GM20431 (cell line): ENCODE results near the gene IGSF11.
"Not testable (repeated sequence)": the region's sequence is repeated elsewhere in the genome, so short reads cannot be mapped to it uniquely, and the experiment has no call there.

Source experiments
- in situ Hi-C: fragments of 300-500 bp; cut with MseI, MboI; formaldehyde crosslinking; loops from one replicate; pipeline ENCODE4 v1.15.0; 2020; ENCODE audit warnings: low sequenced_read_pairs; ENCODE audit not compliant: unreplicated experiment

The IGSF11 gene

DNA sequence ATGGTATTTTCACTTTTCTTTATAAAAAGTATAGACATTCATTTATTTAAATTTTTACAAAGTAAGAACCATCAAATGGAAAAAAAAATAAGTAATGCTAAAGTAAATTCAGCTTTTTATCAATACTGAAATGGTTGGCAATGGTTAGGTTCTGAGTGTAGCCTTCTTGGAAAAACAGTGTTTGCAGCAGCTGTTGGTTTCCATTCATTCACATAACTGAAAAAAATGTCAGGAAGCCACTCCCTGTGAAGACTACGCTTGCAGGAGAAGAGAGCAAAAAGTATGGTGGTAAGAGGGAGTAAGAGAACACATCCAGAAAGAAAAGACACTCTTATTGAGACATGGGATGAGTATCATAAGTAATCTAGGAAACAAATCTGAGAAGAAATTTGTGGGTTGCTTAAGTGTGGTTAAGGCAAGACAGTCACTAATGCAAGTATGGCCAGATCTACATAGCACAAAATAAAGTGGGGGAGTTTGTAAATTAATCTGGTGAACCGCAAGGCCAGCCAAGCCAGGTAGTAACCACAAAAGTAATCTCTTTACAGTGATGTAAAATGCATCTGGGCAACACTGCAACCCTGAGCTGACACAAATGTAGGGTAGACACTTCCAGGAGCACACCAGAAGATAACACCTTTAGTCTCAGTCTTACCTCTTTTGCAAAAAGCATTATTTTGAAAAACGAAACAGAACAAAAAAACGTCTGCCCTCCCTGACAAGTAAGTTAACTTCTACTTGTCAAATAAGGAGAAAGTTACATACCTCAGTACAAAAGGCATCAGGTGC is 133.7 kb downstream of the IGSF11 start:
- in situ Hi-C loops: no loop called here

DNA sequence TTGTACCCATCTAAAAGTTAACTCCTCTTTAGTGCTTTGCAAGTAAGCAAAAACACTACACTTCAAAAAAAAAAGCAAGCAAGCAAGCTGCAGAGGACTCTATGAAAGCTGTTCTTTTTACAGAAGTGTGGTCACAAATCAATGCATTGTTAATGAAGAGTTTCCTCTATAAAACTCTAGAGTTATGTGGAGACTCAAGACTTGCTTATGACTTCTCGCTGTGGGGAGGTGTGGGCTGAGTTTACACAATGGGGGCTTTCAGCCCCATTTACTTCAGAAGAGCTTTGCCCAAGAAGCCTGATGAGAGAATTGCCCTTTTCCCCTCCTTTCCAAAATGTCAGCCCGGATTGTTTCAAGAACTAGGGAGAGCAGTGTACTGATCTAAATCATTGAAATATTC is 144.4 kb downstream of the IGSF11 start:
- in situ Hi-C loops: loop anchor here (25.0 kb wide), 3 partner anchors 197 to 797 kb away; partner anchors contain the start of genes B4GALT4 and COX17

DNA sequence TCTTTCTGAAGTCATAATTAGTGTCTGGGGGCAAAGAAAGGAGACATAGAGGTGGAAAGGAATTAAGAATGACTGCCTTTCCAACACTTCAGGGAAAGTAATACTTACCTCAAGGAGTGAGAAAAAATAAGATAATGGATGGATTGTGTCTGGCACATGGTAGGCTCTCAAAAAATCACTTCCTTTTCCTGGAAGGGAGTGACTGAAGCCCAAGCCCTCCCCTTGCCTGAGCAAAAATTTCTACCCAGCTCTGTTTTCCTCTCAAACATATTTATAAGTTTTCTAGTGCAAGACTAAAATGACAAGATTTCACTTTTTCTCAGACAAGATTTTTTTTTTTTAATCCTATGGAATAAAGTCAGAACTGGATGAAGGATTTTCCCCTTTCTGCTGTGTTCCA is 145.0 kb downstream of the IGSF11 start:
- in situ Hi-C loops: loop anchor here (25.0 kb wide), 3 partner anchors 198 to 798 kb away; partner anchors contain the start of genes B4GALT4 and COX17

DNA sequence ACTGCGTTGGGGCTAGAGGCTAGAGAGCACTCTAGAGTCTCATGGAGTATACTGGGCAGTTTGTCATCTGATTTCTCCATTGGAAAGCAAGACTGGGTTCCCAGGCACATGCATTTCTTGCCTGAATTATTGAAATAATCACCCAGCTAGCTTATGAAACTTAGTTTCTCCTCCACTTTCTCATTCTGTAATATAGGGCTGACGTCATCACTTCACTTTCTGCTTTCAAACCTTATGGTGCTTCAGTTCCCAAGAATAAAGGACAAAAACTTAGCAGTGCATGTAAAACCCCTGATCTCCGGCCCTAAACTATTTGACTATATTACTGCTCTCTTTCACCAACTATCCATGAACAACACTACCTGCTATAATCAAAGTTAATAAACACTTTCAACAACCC is 147.9 kb downstream of the IGSF11 start:
- in situ Hi-C loops: loop anchor here (25.0 kb wide), 3 partner anchors 201 to 801 kb away; partner anchors contain the start of genes B4GALT4 and COX17

DNA sequence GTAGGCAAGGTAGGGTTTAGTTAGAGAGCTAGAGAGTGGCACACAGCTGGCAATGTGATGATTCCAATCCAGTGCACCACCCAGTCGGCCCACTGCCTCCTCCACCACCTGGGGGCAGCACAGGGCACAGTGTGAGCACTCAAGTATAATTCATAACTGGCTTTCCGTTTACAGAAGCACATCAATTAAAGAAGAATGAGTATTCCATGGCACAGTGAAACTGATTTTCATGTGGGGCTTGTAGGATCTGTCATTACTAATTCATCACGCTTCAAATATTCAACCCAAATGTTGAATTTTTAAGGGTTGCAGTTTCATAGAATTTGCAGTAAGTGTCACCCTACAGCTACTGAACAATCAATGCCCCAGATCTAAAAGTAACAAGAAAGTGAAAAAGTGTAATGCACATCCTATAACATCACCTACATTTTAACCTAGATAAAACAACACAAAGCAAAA is 149.9 kb downstream of the IGSF11 start:
- in situ Hi-C loops: loop anchor here (25.0 kb wide), 3 partner anchors 203 to 803 kb away; partner anchors contain the start of genes B4GALT4 and COX17

DNA sequence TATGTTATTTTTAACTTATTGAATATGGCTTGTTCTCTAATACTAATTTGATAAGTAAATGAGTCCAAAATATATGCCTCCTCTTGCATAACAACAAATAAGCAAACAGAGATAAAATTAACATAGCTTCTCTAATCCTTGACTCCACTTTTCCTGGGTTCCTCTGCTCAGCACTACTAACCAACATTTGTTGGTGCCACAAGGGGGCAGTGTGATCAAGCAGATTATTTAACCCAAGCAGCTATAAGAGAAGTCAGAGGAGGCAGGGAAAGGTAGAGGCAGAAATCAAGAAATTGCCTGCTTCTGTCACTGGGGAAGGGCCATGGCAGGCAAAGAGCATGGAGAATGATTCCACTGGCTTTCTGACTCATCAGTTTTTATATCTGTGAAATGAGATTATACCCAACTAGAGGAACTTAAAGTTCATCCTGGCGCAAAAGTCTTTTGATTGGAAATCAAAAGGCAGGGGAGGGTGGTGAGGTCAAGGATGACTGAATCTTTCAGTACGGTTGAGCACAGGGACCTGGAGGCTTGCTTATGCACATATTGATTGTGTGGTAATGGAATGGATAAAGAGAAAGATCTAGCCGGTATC is 152.2 kb downstream of the IGSF11 start:
- in situ Hi-C loops: loop anchor here (25.0 kb wide), 3 partner anchors 205 to 805 kb away; partner anchors contain the start of genes B4GALT4 and COX17

DNA sequence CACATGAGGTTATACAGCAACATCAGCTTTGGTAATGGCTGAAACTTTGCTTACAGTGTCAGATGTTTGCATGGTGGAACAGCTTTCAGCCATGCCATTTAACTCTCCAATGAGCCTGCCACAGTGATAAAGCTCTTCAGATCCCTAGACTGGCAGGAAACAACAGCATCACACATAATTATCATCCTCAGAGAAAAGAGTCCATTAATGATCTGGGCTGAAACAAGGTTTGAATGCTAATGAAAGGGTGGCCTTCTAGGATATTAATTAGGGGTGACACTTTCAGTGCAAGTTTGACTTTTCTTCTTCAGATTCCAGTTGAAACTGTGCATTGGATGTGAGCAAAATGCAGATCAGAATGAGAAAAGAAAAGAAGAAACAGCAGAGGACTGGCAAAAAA is 166.6 kb downstream of the IGSF11 start:
- in situ Hi-C loops: no loop called here

DNA sequence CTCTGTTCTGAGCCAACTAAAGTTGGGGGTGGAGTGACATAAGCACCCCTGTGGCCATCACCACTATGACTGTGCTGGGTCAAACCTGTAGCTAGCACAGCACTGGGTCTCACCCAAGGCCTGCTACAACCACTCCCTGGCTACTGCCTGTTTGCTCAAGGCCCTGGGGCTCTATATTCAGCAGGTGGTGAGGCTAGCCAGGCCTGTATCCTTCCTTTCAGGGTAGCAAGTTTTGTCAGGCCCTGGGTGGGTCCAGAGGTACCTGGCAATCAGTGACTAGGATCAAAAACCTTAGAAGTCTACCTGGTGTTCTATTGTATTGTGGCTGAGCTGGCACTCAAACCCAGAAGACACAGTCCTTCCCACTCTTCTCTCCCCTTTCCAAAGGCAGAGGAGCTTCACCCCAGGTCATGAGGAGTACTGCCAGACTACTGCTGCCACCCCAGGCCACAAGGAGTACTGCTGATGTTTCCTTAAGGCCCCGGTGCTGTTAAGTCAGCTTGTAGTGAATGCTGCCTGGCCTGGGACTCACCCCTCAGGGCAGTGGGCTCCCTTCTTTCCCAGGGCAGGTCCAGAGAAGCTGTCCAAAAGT is 170.8 kb downstream of the IGSF11 start:
- in situ Hi-C loops: no loop called here

DNA sequence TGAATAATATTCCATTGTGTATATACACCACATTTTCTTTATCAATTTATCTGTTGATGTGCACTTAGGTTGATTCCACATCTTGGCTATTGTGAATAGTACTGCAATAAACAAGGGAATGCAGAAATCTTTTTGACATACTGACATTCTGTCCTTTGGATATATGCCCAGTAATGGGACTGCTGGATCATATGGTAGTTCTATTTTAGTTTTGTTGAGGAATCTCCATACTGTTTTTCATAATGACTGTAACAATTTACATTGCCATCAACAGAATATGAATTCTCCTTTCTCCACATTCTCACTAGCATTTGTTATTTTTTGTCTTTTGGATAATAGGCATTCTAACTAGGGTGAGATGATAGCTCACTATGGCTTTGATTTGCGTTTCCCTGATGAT is 174.7 kb downstream of the IGSF11 start:
- in situ Hi-C loops: no loop called here

DNA sequence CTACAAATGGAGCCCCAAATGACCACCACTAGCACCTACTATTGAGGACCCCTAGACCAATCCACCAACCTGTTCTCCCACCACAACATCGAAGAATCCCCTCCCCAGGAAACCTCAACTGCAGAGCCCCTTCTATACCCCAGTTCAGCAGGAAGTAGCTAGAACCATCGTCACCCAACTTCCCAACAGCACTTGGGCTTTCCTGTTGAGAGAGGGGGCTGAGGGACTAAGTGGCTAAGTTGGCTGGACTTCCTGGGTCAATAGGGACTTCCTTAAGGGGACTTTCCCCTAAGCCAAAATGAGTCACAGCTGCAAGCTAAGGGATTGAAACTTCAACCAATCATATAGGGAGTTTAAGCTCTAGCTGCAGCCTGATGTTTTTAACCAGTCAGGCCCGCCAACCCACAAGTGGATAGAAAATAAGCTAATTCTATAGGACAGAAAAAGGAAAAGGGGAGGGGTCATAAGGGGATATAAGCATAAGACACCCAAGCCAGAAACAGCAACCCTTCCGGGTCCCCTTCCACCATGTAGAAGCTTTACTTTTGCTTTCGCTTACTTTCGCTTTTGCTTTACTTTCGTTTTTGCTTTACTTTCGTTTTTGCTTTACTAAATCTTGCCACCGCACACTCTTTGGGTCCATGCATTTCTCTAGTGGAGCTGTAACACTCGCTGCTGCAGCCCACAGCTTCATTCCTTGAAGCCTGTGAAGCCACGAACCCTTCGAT is 183.0 kb downstream of the IGSF11 start:
- in situ Hi-C loops: not testable (repeated sequence)

DNA sequence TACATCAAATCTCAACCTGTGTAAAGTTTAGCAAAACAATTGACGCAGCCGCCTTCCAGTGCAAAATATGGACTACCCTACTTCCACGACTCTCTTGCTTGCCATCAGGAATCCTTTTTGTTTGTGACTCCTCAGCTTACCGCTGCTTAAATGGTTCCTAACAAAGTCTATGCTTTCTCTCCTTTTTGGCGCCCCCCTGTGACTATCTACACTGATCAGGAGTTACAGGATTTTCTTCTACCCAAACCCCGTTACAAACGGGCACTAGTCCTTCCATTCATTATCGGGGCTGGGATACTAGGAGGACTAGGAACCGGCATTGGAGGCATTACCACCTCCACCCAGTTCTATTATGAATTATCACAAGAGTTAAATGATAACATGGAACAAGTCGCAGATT is 184.0 kb downstream of the IGSF11 start:
- in situ Hi-C loops: no loop called here
